ENCODE results near the gene CLSTN2.

The CLSTN2 gene

DNA sequence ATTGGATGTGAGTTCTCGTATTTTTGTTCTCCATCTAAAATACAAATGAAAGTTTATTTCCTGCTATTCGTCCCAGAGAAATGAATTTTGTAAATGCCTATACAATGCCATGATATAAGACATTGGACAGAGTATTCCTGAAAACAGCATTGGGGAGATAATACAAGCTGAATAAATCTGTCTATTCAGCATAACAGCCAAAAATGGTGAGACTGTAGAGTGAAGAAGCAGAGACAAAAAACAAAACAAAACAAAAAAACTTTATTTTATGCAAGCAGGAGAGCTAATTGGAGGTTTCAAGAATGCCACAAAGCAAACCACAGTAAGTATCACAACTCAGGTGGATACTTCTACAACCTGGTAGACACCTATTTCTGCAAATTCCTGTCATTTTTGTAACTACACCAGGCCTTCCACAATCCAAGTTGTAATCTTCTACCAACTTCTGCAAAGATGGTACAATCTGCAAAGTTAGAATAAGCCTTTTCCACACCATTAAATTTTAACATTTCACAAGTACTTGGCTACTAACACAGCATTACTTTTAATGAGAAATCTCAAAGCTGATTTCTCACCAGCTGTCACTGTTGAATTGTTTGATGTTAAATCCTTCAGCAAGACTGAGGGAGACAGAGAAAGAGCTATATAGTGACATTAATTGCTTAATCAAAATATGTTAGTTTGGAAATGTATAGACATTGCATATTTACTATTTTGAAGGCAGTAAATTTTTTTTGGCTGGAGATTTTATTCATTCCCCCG is 163.1 kb downstream of the CLSTN2 start:
- FAIRE-seq, result no peak

DNA sequence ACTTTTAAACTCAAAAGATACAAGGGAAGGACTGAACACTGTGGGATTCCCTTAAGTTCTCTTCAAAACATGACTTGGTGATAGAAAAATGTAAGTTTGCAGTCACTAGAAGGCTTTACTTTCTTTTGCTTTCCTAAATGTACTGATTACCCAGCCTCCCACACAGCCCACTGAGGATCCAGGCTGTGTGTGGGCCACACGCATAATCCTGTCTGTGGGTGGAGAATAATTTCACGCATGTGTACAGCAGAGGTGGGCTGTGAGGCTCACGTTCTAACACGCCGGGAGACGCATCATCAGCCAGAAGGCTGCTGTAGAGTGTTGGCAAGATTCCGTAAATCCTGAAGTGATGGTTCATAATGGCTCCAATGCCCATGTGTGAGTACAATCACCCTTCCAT is 165.5 kb downstream of the CLSTN2 start:
- FAIRE-seq, result no peak

DNA sequence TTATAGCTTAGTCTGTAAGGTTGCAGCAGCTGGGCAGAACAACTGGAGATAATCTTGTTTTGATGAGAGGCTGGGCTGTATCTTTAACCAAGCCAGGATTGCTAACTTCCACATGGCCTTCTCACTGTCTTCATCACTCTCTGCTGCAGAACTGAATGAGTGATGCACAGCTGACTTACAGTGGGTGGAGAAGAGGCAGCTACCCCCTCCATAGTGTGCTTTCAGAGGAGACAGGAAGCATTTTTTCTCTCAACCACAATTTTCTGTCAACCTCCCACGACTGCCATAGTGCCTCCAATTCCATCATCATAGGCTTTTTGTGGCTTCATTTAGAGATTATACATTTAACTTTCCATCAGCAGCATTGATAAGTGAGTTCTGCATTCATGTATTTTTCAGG is 168.2 kb downstream of the CLSTN2 start:
- no peak for FAIRE-seq

GRCh38 chr3:140103986-140104645 is 169.1 kb downstream of the CLSTN2 start:
- FAIRE-seq, result no peak

- no peak for FAIRE-seq
Observed at GRCh38 chr3:140113996-140114788, 179.2 kb downstream of the CLSTN2 start.

GRCh38 chr3:140114789-140115080 is 179.8 kb downstream of the CLSTN2 start:
- FAIRE-seq, result no peak

DNA sequence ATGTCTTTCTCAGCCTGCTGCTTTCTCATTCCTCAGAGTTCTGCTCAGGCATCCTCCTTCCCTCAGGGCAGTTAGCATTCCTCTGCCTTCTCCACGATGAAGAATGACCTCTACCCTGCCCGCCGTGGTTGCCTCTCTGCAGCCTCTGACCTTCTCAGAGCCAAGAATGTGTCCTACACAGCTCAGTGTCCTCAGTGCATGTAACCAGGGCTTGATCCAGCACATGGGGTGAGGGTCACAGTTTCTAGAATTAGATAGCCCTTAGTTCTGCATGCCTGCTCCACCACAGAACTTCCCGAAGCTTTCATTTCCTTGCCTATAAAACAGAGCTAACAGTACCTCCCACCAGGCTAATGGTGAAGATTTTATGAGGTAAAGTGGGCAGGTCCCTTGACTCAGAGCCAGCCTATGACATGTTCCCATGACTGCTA is 182.1 kb downstream of the CLSTN2 start:
- no peak for FAIRE-seq

DNA sequence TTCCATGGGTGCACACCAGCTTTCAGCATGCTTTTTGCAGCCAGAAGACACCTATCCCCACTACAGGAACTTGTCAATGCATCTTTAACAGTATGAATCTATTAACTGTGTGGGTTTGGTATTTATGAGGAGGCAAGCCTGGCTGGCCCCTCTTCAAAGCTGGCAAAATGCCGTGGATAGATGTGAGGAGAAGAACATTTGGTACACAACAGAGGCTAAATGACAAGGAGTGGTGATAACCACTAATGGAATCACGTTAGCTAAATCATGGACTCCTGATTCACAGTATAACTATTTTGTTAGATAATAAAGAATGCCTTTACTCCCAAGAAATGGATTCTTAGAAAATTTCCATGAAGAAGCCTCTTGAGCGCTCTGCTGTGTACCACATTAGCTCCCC is 187.2 kb downstream of the CLSTN2 start:
- FAIRE-seq, result no peak

DNA sequence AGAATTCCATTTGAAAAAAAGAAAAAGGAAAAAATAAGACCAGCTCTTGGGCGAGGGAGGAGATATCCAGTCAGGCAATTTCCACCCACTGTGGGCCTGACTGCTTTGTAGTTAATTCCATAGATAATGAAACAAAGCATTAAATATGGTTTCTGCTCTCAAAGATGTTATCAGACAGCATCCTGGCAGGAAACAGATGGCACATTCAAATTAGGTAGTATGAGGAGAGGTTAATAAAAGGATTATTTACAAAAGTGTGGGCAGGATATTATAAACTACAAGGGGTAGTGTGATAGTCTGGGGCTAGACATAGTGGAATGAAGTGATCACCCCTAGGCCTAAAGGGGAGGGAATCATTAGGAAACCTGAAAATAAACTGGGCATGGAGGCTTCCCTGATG is 193.2 kb downstream of the CLSTN2 start:
- no peak for FAIRE-seq

GRCh38 chr3:140128631-140129030 is 193.6 kb downstream of the CLSTN2 start:
- FAIRE-seq, result no peak

DNA sequence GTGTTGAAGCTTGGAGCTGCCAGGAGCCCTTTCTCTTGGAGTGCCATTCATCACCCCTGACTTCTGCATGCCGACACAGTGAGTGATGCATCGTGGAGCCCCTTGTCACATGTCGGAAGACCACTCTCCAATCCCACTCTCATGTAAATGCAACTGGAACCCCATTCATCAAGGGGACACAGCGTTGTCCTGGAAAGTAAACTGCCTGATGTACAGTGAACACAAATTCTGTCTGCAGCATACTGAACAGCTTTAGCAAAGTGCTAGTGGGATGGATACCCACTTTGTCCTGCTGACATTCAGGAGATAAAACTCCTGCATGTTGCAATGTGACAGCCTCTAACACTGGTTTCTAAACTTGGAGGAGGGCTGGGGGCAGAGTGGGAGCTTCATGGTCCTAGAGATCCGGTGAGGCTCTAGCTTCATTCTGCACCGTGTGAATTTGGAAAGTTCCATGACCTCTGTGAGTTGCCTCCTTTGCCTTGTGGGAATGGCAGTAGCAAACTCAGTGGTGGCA is 194.8 kb downstream of the CLSTN2 start:
- no peak for FAIRE-seq

GRCh38 chr3:140131895-140132294 is 196.9 kb downstream of the CLSTN2 start:
- FAIRE-seq, result no peak

- no peak for FAIRE-seq
Observed at GRCh38 chr3:140134231-140134965, 199.4 kb downstream of the CLSTN2 start.

- FAIRE-seq, result no peak
Observed at GRCh38 chr3:140135461-140135860, 200.5 kb downstream of the CLSTN2 start.

- FAIRE-seq, result no peak
Observed at GRCh38 chr3:140143367-140144069, 208.5 kb downstream of the CLSTN2 start.

- FAIRE-seq, result no peak
Observed at GRCh38 chr3:140145528-140145927, 210.5 kb downstream of the CLSTN2 start.

GRCh38 chr3:140146668-140147067 is 211.7 kb downstream of the CLSTN2 start:
- no peak for FAIRE-seq

DNA sequence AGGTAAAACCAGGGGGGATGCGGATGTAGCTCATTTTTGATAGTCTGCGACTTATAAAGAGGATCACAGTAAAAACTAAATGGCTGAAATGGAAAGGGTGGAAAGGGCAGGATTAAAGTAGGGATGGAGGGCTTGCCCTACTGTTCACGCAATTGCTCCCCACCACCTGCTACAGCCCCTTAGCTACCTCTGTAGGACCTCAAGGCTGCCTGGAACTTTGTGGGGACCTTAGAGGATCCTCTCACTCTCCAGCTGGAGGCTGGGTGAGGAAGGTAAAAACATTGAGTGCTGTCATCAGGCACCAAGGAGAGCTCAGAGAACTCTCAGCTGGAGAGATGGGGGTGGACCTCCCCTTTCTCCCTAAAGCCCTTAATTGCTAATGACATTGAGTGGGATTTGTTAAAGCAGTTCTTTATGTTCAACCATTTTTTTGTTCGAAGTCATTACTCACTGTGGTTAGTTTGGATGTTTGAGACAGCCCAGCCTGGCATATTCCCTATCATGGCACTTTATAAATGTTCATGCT is 213.0 kb downstream of the CLSTN2 start:
- no peak for FAIRE-seq

DNA sequence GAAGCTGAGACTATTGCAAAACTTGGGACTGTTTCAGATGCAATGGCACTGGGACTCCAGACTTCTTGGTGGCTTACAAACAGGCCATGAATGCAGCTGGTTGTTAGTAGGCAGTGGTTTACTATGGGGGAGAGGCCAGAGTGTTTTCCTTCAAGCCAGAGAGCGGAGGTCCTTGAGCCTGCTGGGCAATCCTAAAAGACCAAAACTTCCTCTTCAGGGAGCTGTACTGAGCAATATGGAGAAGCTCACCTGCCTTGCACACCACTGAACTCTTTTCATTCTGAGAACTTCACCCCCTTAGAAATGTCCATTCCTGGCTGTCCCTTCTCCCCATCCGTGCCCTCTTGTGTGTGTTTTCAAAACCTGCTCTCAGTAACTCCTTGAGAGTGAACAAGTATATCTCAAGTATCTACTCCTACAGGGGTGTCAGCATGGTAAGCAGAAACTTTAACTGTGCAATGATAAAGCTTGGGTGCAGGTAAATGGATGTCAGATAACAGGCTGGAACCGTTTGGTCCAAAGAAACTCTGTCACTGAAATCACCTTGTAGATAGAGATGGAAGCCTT is 213.9 kb downstream of the CLSTN2 start:
- no peak for FAIRE-seq

DNA sequence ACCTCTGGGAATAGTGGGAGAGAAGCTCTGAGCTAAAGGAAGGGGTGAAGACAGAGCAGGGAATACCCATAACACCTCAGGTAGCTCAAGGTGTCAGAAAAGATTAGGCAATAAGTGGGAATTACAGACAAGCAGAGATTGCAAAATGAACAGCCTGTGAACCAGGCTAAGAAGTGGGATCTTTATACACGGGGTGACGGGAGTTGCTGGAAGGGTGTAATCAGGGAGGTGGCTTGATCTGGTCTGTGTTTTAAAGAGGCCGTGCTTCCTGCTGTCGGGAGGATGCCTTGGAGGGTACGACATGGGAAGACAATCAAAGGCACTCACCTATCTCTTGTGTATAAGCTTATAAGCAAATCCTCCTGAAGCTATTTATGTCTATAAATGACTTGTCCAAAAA is 216.3 kb downstream of the CLSTN2 start:
- FAIRE-seq, result no peak

DNA sequence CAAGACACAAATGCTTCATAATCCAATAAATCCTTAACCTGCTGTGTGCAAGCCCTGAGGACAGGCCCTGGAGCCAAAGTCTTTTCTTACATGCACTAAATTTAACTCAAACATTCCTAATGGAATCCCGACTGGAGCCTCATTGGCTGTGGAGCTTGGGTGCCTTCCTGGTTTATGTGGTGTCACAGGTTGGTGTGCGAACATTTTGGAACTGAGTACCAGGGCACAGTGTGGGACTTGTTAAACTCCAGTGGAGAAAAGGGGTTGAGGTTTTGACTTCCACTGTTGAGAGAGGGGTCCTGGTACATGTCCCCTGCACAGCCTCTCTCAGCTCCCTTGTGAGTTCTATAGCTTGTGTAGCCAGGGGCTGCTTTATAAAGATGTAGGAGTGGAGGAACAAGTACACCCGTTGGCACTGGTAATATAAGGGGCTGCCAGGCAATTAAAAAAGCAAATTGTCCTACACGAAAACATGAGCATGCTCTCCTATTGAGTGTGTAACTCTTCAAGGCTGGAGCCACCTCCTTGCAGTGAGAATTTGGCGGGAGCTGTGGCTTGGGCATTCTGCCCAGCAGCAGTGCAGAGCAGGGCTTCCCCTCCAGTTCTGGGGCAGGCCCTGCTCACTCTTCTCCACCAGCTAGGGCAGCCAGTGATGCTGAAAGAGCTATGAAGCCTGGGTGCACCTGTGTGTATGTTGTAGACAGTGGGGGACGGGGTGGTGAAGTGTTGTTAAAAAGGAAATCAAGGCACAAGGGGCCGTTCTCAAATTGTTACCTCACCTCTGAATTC is 218.1 kb downstream of the CLSTN2 start:
- no peak for FAIRE-seq
